Middle frontal gyrus (tissue), 1 donor: ENCODE results near the gene FKBP11.
A peak's percentile ranks its signal among the peaks of the same experiment; 100 is the strongest.
"Not testable (repeated sequence)": the region's sequence is repeated elsewhere in the genome, so short reads cannot be mapped to it uniquely, and the experiment has no call there.

ENCODE experiments used
- DNase-seq: peaks from one replicate; pipeline ENCODE4 v3.0.0-alpha.2; 2015; ENCODE audit warnings: low spot score; ENCODE audit errors: extremely low spot score

The FKBP11 gene

DNA sequence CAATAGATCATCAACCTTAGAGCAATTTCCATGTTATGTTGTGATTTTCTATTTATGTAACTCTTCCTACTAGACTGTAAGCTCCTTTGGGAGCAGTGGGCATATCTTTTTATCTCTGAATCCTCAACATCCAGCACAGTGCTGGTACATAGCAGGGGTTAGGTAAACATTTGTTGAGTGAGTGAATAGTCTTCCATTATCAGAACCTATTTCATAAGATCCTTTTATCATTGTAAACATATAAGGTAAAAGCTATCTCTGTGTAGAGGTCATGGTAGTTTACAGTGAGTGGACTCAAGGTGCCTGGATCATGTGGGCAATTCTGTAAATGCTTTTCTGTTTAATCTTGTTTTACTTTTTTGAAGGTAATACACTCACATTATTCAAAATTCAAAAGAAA is 15.1 kb downstream of the FKBP11 start:
- no peak for DNase-seq

DNA sequence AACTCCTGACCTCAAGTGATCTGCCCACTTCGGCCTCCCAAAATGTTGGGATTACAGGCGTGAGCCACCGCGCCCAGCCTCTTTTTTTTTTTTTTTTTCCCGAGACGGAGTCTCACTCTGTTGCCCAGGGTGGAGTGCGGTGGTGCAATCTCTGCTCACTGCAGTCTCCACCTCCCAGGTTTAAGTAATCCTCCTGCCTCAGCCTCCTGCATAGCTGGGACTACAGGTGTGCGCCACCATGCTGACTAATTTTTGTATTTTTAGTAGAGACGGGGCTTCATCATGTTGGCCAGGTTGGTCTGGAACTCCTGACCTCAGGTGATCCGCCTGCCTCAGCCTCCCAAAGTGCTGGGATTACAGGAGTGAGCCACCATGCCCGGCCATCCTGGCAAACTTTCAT is 15.6 kb downstream of the FKBP11 start:
- DNase-seq: not testable (repeated sequence)

- DNase-seq: no peak
Measured at GRCh38 chr12:48907245-48907644, 18.0 kb downstream of the FKBP11 start.

DNA sequence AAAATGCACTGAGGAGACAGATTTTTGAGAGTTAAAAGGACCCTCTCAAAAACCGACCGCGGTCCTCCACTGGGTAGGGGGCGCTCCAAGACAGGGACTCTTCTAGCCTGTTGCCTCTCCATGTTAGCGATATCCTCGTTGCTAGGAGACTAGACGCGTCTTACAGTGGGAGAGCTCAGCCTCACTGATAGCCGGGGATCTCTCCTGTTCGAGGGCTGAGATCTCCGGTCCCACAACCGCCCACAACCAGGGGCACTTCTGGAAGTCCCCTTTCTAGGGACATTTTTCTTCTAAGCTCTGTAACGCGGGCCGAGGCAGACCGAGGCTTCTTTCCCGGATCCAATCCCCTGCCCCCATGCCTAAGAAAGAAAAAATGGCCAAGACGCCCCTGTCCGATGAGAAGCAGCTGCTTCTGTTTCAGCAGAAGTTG is 21.3 kb downstream of the FKBP11 start:
- DNase-seq: peak; percentile 70

- DNase-seq: no peak
Measured at GRCh38 chr12:48903363-48903981, 21.8 kb downstream of the FKBP11 start.

- DNase-seq: no peak
Measured at GRCh38 chr12:48901278-48901677, 24.0 kb downstream of the FKBP11 start.

- no peak for DNase-seq
Measured at GRCh38 chr12:48899651-48900050, 25.6 kb downstream of the FKBP11 start.

- DNase-seq: no peak
Measured at GRCh38 chr12:48894271-48894670, 31.0 kb downstream of the FKBP11 start.

- DNase-seq: peak; percentile 77
Measured at GRCh38 chr12:48890657-48891418, 34.5 kb downstream of the FKBP11 start.

- DNase-seq: no peak
Measured at GRCh38 chr12:48889679-48890078, 35.6 kb downstream of the FKBP11 start.

GRCh38 chr12:48883305-48884161 is 41.8 kb downstream of the FKBP11 start:
- DNase-seq: peak; percentile 24

- DNase-seq: no peak
Measured at GRCh38 chr12:48882972-48883304, 42.4 kb downstream of the FKBP11 start.

- DNase-seq: no peak
Measured at GRCh38 chr12:48882315-48882687, 43.0 kb downstream of the FKBP11 start.

- DNase-seq: no peak
Measured at GRCh38 chr12:48881686-48882314, 43.5 kb downstream of the FKBP11 start.

GRCh38 chr12:48880647-48881046 is 44.6 kb downstream of the FKBP11 start:
- no peak for DNase-seq

DNA sequence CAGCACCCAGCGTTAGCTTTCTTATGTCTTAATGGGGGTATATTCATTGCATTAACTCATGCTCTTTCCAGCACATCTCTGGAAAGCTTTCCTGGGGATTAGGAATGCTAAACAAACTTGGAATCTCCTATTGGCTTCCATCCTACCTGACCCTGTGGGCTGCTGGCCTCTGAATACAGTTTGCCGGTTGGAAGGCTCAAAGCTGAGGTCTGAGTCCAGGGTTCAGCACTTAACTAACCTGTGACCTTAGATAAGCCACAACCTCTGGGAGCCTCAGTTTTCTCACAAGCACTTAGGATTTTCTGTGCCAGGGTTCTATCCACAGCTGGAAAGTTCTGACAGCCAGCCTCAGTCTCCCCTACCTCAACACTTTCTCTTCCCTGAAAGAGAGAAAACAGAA is 46.7 kb downstream of the FKBP11 start:
- no peak for DNase-seq

DNA sequence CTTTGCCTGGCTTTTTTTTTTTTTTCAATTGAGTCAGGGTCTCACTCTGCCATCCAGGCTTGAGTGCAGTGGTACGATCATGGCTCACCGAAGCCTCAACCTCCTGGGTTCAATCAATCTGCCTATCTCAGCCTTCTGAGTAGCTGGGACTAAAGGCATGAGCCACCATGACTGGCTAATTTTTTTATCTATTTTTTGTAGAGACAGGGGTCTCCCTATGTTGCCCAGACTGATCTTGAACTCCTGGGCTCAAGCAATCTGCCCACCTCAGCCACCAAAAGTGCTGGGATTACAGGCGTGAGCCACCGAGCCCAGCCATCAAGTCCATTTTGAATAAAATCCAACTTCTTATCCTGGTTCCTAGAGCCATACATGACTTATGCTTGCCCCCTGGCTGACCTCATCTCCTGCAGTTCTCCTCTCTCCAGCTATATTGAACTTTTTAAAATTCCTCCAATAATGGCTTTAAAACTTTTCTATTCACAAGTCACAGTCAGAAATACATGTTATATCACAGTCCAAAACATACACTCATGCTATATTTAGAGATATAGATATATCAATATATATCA is 49.3 kb downstream of the FKBP11 start:
- DNase-seq: no peak

- not testable (repeated sequence) for DNase-seq
Measured at GRCh38 chr12:48873534-48873933, 51.8 kb downstream of the FKBP11 start.

- no peak for DNase-seq
Measured at GRCh38 chr12:48873096-48873495, 52.2 kb downstream of the FKBP11 start.
